ENCODE measurements around the gene MARCHF10.

MARCHF10 gene

DNA sequence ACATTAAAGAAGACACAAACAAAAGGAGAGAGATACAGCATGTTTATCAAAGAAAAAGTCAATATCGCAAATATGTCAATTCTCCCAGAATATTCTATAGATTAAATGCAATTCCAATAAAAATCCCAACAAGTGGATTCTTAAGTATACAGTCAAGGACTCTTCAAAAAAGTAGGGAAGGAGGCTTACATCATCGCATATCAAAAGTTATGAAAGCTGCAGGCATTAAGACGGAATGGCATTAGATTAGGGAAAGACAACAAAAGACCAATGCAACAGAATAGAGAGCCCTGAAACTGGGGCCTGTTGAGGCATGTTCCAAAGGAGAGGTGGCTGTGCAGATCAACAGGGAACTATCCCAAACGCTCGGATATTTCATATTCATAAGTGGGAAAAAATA is 76.0 kb downstream of the MARCHF10 start:
- no peak for TF ChIP-seq CTCF (conservative IDR thresholded peaks at IDR 0.05; ENCODE audit: low read depth, low read length)
- DNase-seq (ENCODE audit: low read depth): no peak
- no peak overlapping the region for H3K4me3 ChIP-seq (ENCODE audit: low read depth, low read length)

DNA sequence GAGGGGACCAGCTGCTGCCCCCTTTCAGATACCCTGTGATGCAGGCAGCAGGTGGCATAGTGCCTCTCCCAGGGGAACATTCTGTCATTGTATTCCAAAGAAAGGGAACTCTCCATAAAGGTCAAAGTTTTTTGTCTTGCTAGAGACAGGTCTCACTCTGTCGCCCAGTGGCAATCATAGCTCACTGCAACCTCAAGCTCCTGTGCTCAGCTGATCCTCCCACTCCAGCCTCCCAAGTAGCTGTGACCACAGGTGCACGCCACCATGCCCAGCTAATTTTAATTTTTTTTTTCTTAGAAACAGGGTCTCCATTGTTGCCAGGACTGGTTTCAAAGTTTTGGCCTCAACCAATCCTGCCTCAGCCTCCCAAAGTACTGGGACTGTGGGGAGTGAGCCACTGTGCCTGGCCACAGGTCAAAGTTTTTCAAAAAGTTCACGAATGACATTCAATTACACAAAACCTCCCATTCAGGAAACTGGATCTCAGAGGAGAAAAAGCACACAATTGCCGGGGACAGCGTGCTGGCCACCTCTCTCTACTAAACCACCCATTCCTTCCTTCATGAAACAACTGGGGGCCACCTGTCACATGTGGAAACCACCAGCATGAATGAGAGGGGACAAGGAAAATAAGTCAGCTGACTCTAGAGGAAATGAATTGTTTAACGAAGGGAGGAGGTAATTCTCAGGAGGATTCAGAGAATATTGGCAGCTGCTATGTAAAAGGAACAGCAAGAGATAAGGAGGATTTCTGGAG is 80.0 kb downstream of the MARCHF10 start:
- no peak overlapping the region for H3K4me3 ChIP-seq (ENCODE audit: low read depth, low read length)
- DNase-seq (ENCODE audit: low read depth): no peak
- TF ChIP-seq CTCF (conservative IDR thresholded peaks at IDR 0.05; ENCODE audit: low read depth, low read length): no peak

- peak; percentile 71 for DNase-seq (ENCODE audit: low read depth)
- no peak for TF ChIP-seq CTCF (conservative IDR thresholded peaks at IDR 0.05; ENCODE audit: low read depth, low read length)
- H3K4me3 ChIP-seq (ENCODE audit: low read depth, low read length): no peak overlapping the region
Observed at GRCh38 chr17:62725791-62726249, 82.3 kb downstream of the MARCHF10 start.

DNA sequence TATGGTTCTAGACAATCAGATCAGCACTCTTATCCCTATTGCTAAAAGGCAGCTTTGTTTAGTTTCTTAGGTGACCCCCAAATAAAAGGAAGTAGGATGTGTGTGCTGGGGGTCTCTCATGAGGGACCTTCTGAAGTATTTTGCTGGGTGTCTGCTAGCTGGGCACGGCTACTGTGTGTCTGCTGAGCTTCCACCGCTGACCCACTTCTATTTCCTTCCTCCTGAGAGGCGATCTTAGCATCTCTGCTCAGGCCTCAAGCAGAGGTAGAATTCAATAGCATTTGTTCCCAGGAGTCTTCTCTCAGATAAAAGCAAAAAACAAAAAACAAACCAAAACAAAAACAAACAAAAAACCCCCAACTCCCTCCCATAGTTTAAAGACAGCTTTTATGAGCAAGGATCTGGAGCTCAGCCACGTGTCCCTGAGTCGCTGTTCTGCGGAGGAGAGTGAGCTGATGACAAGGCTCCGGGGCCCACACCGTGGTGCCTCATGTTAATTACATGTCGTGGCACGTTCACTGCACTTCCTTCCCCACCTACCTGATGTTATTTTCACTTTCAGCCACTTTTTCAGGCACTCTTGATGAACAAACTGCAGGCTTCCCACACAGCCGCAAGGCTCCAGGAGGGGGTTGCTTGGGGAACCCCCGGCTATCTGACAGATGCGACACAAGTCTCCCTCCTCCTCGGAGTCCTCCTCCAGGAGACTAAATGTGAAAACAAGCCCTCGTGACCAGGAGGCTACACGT is 83.5 kb downstream of the MARCHF10 start:
- no peak overlapping the region for H3K4me3 ChIP-seq (ENCODE audit: low read depth, low read length)
- no peak for DNase-seq (ENCODE audit: low read depth)
- TF ChIP-seq CTCF (conservative IDR thresholded peaks at IDR 0.05; ENCODE audit: low read depth, low read length): no peak

- no peak for TF ChIP-seq CTCF (conservative IDR thresholded peaks at IDR 0.05; ENCODE audit: low read depth, low read length)
- H3K4me3 ChIP-seq (ENCODE audit: low read depth, low read length): no peak overlapping the region
- no peak for DNase-seq (ENCODE audit: low read depth)
Observed at GRCh38 chr17:62723842-62724241, 84.3 kb downstream of the MARCHF10 start.

DNA sequence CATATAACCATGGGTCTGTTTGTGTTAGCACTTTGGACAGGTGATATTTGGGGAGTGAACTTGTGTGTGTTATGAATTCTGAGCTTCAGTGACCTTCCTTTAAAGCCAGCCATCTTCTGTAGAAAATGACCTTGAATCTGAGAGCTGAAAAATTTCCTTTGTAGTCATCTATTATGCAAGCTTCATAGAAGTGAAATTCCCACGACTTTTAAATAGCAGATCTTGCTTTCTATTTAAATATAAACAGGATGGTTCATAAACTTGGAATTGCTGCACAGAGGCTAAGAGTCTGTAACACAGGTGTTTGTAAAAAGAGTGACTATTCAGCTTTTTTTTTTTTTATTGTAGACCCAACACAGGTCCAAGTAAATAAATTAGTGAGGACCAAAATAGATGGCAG is 85.5 kb downstream of the MARCHF10 start:
- no peak for TF ChIP-seq CTCF (conservative IDR thresholded peaks at IDR 0.05; ENCODE audit: low read depth, low read length)
- DNase-seq (ENCODE audit: low read depth): no peak
- no peak overlapping the region for H3K4me3 ChIP-seq (ENCODE audit: low read depth, low read length)
